ENCODE measurements around the gene PIGV.

PIGV gene

GRCh38 chr1:26788515-26788785 lies 700 bp downstream of the PIGV start:
- no peak for TF ChIP-seq YY1 (IDR thresholded peaks at IDR 0.05; ENCODE audit: insufficient read depth, insufficient read length)
- no peak for TF ChIP-seq SUZ12 (IDR thresholded peaks at IDR 0.05; ENCODE audit: extremely low read depth, insufficient read depth, insufficient read length)
- TF ChIP-seq ZNF274 (IDR thresholded peaks at IDR 0.05; ENCODE audit: low read depth, low read length): no peak
- no peak for DNase-seq (ENCODE audit: low read depth, low spot score)
- Histone ChIP-seq H3K27me3 (ENCODE audit: insufficient read depth, insufficient read length) (no peaks in the 10 kb centered on the region), H3K4me1 (ENCODE audit: insufficient read depth, insufficient read length) (peaks cover 19% of the 10 kb centered on the region), H3K4me3 (ENCODE audit: insufficient read length, low read depth) (peak overlapping the region; percentile 91), H3K9ac (ENCODE audit: insufficient read length, low read depth) (peak overlapping the region; percentile 95), H3K9me3 (ENCODE audit: insufficient read depth, low read length) (no peaks in the 10 kb centered on the region), H3K36me3 (ENCODE audit: insufficient read depth, insufficient read length, low read length) (peaks cover 12% of the 10 kb centered on the region)

- H3K9me3 ChIP-seq (ENCODE audit: insufficient read depth, low read length): no peaks in the 10 kb centered on the region
- peak overlapping the region; percentile 95 for H3K9ac ChIP-seq (ENCODE audit: insufficient read length, low read depth)
- peak; percentile 76 for DNase-seq (ENCODE audit: low read depth, low spot score)
- H3K4me3 ChIP-seq (ENCODE audit: insufficient read length, low read depth): peak overlapping the region; percentile 91
- no peak for TF ChIP-seq ZNF274 (IDR thresholded peaks at IDR 0.05; ENCODE audit: low read depth, low read length)
- TF ChIP-seq YY1 (IDR thresholded peaks at IDR 0.05; ENCODE audit: insufficient read depth, insufficient read length): no peak
- no peak for TF ChIP-seq SUZ12 (IDR thresholded peaks at IDR 0.05; ENCODE audit: extremely low read depth, insufficient read depth, insufficient read length)
- H3K27me3 ChIP-seq (ENCODE audit: insufficient read depth, insufficient read length): no peaks in the 10 kb centered on the region
- peaks cover 15% of the 10 kb centered on the region for H3K36me3 ChIP-seq (ENCODE audit: insufficient read depth, insufficient read length, low read length)
- H3K4me1 ChIP-seq (ENCODE audit: insufficient read depth, insufficient read length): peaks cover 16% of the 10 kb centered on the region
Observed at GRCh38 chr1:26788836-26789611, 1.3 kb downstream of the PIGV start.

GRCh38 chr1:26789612-26789865 lies 1.8 kb downstream of the PIGV start:
- H3K4me3 ChIP-seq (ENCODE audit: insufficient read length, low read depth): no peak overlapping the region
- H3K4me1 ChIP-seq (ENCODE audit: insufficient read depth, insufficient read length): peaks cover 13% of the 10 kb centered on the region
- H3K9me3 ChIP-seq (ENCODE audit: insufficient read depth, low read length): no peaks in the 10 kb centered on the region
- no peaks in the 10 kb centered on the region for H3K27me3 ChIP-seq (ENCODE audit: insufficient read depth, insufficient read length)
- peaks cover 20% of the 10 kb centered on the region for H3K36me3 ChIP-seq (ENCODE audit: insufficient read depth, insufficient read length, low read length)
- no peak overlapping the region for H3K9ac ChIP-seq (ENCODE audit: insufficient read length, low read depth)
- TF ChIP-seq YY1 (IDR thresholded peaks at IDR 0.05; ENCODE audit: insufficient read depth, insufficient read length): no peak
- no peak for TF ChIP-seq ZNF274 (IDR thresholded peaks at IDR 0.05; ENCODE audit: low read depth, low read length)
- no peak for TF ChIP-seq SUZ12 (IDR thresholded peaks at IDR 0.05; ENCODE audit: extremely low read depth, insufficient read depth, insufficient read length)
- no peak for DNase-seq (ENCODE audit: low read depth, low spot score)

GRCh38 chr1:26789931-26790330 lies 2.2 kb downstream of the PIGV start:
- Histone ChIP-seq H3K36me3 (ENCODE audit: insufficient read depth, insufficient read length, low read length) (peaks cover 24% of the 10 kb centered on the region), H3K9me3 (ENCODE audit: insufficient read depth, low read length) (no peaks in the 10 kb centered on the region), H3K4me1 (ENCODE audit: insufficient read depth, insufficient read length) (peaks cover 13% of the 10 kb centered on the region), H3K9ac (ENCODE audit: insufficient read length, low read depth) (no peak overlapping the region), H3K4me3 (ENCODE audit: insufficient read length, low read depth) (no peak overlapping the region), H3K27me3 (ENCODE audit: insufficient read depth, insufficient read length) (no peaks in the 10 kb centered on the region)
- no peak for TF ChIP-seq SUZ12 (IDR thresholded peaks at IDR 0.05; ENCODE audit: extremely low read depth, insufficient read depth, insufficient read length)
- TF ChIP-seq ZNF274 (IDR thresholded peaks at IDR 0.05; ENCODE audit: low read depth, low read length): no peak
- no peak for TF ChIP-seq YY1 (IDR thresholded peaks at IDR 0.05; ENCODE audit: insufficient read depth, insufficient read length)
- no peak for DNase-seq (ENCODE audit: low read depth, low spot score)

GRCh38 chr1:26790551-26790953 lies 2.8 kb downstream of the PIGV start:
- Histone ChIP-seq H3K9me3 (ENCODE audit: insufficient read depth, low read length) (no peaks in the 10 kb centered on the region), H3K36me3 (ENCODE audit: insufficient read depth, insufficient read length, low read length) (peaks cover 28% of the 10 kb centered on the region), H3K4me1 (ENCODE audit: insufficient read depth, insufficient read length) (peaks cover 13% of the 10 kb centered on the region), H3K9ac (ENCODE audit: insufficient read length, low read depth) (peak overlapping the region; percentile 8), H3K27me3 (ENCODE audit: insufficient read depth, insufficient read length) (no peaks in the 10 kb centered on the region), H3K4me3 (ENCODE audit: insufficient read length, low read depth) (no peak overlapping the region)
- TF ChIP-seq SUZ12 (IDR thresholded peaks at IDR 0.05; ENCODE audit: extremely low read depth, insufficient read depth, insufficient read length) (no peak), ZNF274 (IDR thresholded peaks at IDR 0.05; ENCODE audit: low read depth, low read length) (no peak), YY1 (IDR thresholded peaks at IDR 0.05; ENCODE audit: insufficient read depth, insufficient read length) (no peak)
- DNase-seq (ENCODE audit: low read depth, low spot score): no peak

GRCh38 chr1:26791148-26791547 lies 3.4 kb downstream of the PIGV start:
- no peak for TF ChIP-seq SUZ12 (IDR thresholded peaks at IDR 0.05; ENCODE audit: extremely low read depth, insufficient read depth, insufficient read length)
- no peak for TF ChIP-seq YY1 (IDR thresholded peaks at IDR 0.05; ENCODE audit: insufficient read depth, insufficient read length)
- no peak for TF ChIP-seq ZNF274 (IDR thresholded peaks at IDR 0.05; ENCODE audit: low read depth, low read length)
- H3K27me3 ChIP-seq (ENCODE audit: insufficient read depth, insufficient read length): no peaks in the 10 kb centered on the region
- no peak for DNase-seq (ENCODE audit: low read depth, low spot score)
- H3K9me3 ChIP-seq (ENCODE audit: insufficient read depth, low read length): no peaks in the 10 kb centered on the region
- no peak overlapping the region for H3K9ac ChIP-seq (ENCODE audit: insufficient read length, low read depth)
- peaks cover 28% of the 10 kb centered on the region for H3K36me3 ChIP-seq (ENCODE audit: insufficient read depth, insufficient read length, low read length)
- peaks cover 8% of the 10 kb centered on the region for H3K4me1 ChIP-seq (ENCODE audit: insufficient read depth, insufficient read length)
- H3K4me3 ChIP-seq (ENCODE audit: insufficient read length, low read depth): no peak overlapping the region

- Histone ChIP-seq H3K9me3 (ENCODE audit: insufficient read depth, low read length) (no peaks in the 10 kb centered on the region), H3K36me3 (ENCODE audit: insufficient read depth, insufficient read length, low read length) (peaks cover 30% of the 10 kb centered on the region), H3K4me1 (ENCODE audit: insufficient read depth, insufficient read length) (peaks cover 3% of the 10 kb centered on the region), H3K27me3 (ENCODE audit: insufficient read depth, insufficient read length) (no peaks in the 10 kb centered on the region), H3K4me3 (ENCODE audit: insufficient read length, low read depth) (no peak overlapping the region), H3K9ac (ENCODE audit: insufficient read length, low read depth) (no peak overlapping the region)
- DNase-seq (ENCODE audit: low read depth, low spot score): no peak
- TF ChIP-seq YY1 (IDR thresholded peaks at IDR 0.05; ENCODE audit: insufficient read depth, insufficient read length) (no peak), ZNF274 (IDR thresholded peaks at IDR 0.05; ENCODE audit: low read depth, low read length) (no peak), SUZ12 (IDR thresholded peaks at IDR 0.05; ENCODE audit: extremely low read depth, insufficient read depth, insufficient read length) (no peak)
Observed at GRCh38 chr1:26791626-26792025, 3.9 kb downstream of the PIGV start.

Measured in NT2/D1 (cell line).